ENCODE data around the gene TTC33. TPM values are rescaled to one million over a fixed set of nuclear protein-coding genes. Genes with fewer than 3 reads are reported as not detected.

Gene TTC33
- total and polyA plus RNA-seq, 2 of the 4 experiments (the other 2 are of a cell fraction): 3.1 to 8.1 TPM

DNA sequence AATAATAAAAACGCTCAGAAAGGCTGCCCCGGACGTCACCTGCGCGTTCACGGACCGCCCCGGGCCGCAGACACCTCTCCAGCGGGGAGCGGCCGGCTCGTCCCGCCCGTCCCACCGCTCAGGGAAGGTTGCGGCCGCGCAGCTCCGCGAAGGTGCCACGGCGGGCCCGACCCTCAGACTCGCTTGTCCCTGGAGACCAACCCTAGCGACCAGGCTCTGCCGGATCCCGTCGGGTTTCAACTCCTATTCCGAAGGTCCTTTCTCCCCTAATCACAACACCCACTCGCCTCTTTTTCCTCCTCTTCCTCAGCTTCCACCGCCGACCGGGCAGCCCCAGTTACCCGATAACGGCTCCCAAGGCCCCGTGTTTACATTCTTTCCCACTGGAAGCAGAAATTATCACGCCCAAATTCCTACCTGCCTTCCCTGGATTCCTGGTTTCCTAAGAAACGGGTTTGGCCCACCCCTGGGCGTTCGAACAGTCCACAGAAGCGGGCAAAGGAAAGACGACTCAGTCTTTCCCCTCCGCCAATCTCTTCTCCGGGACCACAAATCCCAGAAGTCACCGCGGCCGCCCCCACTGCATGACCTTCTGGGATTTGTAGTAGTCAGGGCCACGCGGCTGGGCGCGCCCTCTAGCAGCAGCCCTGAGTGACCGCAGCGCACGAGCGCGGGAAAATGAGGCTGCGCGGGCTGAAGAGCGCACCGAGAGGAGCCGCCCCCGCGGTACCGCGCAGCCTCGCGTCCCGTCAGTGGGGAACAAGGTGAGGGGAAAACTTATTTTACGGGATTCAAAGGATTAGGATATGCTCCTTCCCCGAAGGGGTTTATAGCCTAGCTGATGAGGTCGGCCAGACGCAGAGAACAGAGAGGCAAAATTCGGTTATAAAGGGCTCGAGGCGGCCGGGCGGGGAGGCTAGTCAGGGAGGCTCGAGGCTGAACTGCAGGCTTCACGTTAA lies at the start of gene TTC33 (continued):
- TF ChIP-seq, protein P1, sequence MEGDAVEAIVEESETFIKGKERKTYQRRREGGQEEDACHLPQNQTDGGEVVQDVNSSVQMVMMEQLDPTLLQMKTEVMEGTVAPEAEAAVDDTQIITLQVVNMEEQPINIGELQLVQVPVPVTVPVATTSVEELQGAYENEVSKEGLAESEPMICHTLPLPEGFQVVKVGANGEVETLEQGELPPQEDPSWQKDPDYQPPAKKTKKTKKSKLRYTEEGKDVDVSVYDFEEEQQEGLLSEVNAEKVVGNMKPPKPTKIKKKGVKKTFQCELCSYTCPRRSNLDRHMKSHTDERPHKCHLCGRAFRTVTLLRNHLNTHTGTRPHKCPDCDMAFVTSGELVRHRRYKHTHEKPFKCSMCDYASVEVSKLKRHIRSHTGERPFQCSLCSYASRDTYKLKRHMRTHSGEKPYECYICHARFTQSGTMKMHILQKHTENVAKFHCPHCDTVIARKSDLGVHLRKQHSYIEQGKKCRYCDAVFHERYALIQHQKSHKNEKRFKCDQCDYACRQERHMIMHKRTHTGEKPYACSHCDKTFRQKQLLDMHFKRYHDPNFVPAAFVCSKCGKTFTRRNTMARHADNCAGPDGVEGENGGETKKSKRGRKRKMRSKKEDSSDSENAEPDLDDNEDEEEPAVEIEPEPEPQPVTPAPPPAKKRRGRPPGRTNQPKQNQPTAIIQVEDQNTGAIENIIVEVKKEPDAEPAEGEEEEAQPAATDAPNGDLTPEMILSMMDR (conservative IDR thresholded peaks at IDR 0.05; ENCODE audit: low read depth, low read length): peak; percentile 80
- TF ChIP-seq SMC3 (IDR thresholded peaks at IDR 0.05; ENCODE audit: low read depth, low read length) (peak; percentile 31), POLR2A (IDR thresholded peaks at IDR 0.05; ENCODE audit: low read depth, low read length) (peak; percentile 27; the same call in 1 of the 2 replicates), RAD21 (IDR thresholded peaks at IDR 0.05; ENCODE audit: low read length) (peak; percentile 38; the same call in 1 of the 2 replicates)
- TF ChIP-seq, protein P2, sequence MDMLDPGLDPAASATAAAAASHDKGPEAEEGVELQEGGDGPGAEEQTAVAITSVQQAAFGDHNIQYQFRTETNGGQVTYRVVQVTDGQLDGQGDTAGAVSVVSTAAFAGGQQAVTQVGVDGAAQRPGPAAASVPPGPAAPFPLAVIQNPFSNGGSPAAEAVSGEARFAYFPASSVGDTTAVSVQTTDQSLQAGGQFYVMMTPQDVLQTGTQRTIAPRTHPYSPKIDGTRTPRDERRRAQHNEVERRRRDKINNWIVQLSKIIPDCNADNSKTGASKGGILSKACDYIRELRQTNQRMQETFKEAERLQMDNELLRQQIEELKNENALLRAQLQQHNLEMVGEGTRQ (IDR thresholded peaks at IDR 0.05; ENCODE audit: low read depth, low read length): peak; percentile 72

All from IMR-90 (cell line).